ENCODE measurements around the gene RSPH1.
"Not testable (repeated sequence)": the region's sequence is repeated elsewhere in the genome, so short reads cannot be mapped to it uniquely, and the experiment has no call there.

- TF ChIP-seq EZH2 (IDR thresholded peaks at IDR 0.05; ENCODE audit: borderline replicate concordance, low read length); CTCF (conservative IDR thresholded peaks at IDR 0.05 in 1 of 2, IDR thresholded peaks at IDR 0.05 in 1 of 2; ENCODE audit: extremely low read depth in 1 of 2, insufficient read depth in 1 of 2, low read depth in 1 of 2, low read length in 2 of 2): not testable (repeated sequence)
Observed at GRCh38 chr21:42469726-42470125, 26.3 kb downstream of the RSPH1 start.
